ENCODE data around the gene CCSAP.

DNA sequence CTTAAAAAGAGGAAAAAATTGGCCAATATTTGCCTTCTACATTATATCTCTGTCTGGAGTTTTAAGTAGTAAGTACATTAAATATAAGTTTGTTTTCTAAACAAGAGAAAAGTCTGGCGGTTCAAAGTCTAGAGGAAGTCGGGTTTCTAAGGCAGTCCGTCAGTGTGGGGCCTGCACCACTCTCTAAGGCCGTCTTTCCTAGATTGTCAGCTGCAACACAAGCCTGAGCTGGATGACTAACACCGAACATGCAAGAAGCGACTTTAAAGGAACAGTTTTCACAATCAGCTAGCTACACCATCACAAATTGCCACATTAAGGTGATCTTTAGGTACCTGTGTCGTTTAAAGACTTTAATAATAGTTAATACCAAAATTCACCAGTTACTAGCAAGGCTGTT, 19.6 kb downstream of the CCSAP start:
- TF ChIP-seq ZNF510 (tag by site-specific recombination; IDR thresholded peaks at IDR 0.05; ENCODE audit: insufficient replicate concordance) (no peak), ZNF157 (tag by site-specific recombination; IDR thresholded peaks at IDR 0.05) (no peak), ZNF792 (tag by site-specific recombination; IDR thresholded peaks at IDR 0.05) (no peak), YY1 (tag by site-specific recombination; IDR thresholded peaks at IDR 0.05) (no peak), ZNF530 (tag by site-specific recombination; IDR thresholded peaks at IDR 0.05; ENCODE audit: low read depth) (no peak)
- TF ChIP-seq, protein P1, sequence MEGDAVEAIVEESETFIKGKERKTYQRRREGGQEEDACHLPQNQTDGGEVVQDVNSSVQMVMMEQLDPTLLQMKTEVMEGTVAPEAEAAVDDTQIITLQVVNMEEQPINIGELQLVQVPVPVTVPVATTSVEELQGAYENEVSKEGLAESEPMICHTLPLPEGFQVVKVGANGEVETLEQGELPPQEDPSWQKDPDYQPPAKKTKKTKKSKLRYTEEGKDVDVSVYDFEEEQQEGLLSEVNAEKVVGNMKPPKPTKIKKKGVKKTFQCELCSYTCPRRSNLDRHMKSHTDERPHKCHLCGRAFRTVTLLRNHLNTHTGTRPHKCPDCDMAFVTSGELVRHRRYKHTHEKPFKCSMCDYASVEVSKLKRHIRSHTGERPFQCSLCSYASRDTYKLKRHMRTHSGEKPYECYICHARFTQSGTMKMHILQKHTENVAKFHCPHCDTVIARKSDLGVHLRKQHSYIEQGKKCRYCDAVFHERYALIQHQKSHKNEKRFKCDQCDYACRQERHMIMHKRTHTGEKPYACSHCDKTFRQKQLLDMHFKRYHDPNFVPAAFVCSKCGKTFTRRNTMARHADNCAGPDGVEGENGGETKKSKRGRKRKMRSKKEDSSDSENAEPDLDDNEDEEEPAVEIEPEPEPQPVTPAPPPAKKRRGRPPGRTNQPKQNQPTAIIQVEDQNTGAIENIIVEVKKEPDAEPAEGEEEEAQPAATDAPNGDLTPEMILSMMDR (tag by site-specific recombination; IDR thresholded peaks at IDR 0.05), result no peak
- TF ChIP-seq, protein P2, sequence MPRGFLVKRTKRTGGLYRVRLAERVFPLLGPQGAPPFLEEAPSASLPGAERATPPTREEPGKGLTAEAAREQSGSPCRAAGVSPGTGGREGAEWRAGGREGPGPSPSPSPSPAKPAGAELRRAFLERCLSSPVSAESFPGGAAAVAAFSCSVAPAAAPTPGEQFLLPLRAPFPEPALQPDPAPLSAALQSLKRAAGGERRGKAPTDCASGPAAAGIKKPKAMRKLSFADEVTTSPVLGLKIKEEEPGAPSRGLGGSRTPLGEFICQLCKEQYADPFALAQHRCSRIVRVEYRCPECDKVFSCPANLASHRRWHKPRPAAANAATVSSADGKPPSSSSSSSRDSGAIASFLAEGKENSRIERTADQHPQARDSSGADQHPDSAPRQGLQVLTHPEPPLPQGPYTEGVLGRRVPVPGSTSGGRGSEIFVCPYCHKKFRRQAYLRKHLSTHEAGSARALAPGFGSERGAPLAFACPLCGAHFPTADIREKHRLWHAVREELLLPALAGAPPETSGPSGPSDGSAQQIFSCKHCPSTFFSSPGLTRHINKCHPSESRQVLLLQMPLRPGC (tag by site-specific recombination; IDR thresholded peaks at IDR 0.05), result no peak
